Gastrocnemius medialis (tissue), 4 donors: ENCODE results near the gene SERTAD4.

Experiments
- CTCF ChIP-seq, 5 experiments: fragments of 450-650 bp in 3 of 5; fragments of 200-600 bp in 2 of 5; sonication (generic) in 2 of 5; IDR thresholded peaks in 4 of 5; conservative IDR thresholded peaks in 1 of 5; 1 replicate in 4 of 5; 2 replicates in 1 of 5; pipeline ENCODE4 v1.5.1; 2016 to 2019; ENCODE audit warnings: antibody characterized with exemption in 5 of 5, mild to moderate bottlenecking in 3 of 5, moderate library complexity in 3 of 5
- POLR2A ChIP-seq, 2 donors: fragments of 450-650 bp; IDR thresholded peaks; one replicate each; pipeline ENCODE4 v1.6.1; 2017; ENCODE audit warnings: antibody characterized with exemption in 2 of 2, mild to moderate bottlenecking in 2 of 2, moderate library complexity in 2 of 2

DNA sequence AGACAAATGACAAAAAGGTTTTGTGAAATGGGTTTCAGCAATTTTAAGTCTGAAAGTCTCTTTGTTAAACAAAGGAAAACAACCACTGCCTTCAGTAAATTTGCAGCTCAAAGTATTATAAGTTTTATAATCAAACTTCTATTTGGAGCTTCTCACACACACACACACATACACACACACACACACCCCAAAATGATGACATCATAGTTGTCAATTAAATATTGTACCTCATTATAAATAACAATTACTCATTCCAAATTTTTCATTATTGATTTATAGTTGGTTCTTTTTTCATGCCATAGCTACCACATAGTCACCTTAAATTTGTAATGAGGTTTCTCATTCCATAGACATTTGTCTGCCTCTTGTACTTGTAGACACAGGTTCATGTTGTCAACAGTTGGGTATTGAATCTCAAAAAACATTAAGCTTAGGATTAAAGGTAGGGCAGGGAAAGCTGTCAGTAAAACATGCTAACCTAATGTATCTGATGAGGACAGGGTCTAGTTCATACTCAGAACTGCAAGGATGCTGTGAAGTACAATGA is 2.4 kb upstream of the SERTAD4 start:
- no peak for TF ChIP-seq POLR2A (IDR thresholded peaks at IDR 0.05)
- no peak for TF ChIP-seq CTCF (IDR thresholded peaks at IDR 0.05 in 4 of 5, conservative IDR thresholded peaks at IDR 0.05 in 1 of 5)
